Mucosa of stomach (tissue), 1 donor: Measurements from ENCODE around the gene PTPRD.

ENCODE experiments used
- H3K27me3 ChIP-seq: one replicate; pipeline ENCODE4 v1.7.0; 2013; ENCODE audit warnings: mild to moderate bottlenecking, low read length; ENCODE audit not compliant: control insufficient read depth, insufficient read depth
- H3K36me3 ChIP-seq: one replicate; pipeline ENCODE4 v1.7.0; 2013; ENCODE audit warnings: low read length; ENCODE audit not compliant: control insufficient read depth, insufficient read depth
- H3K4me1 ChIP-seq: one replicate; pipeline ENCODE4 v1.7.0; 2013; ENCODE audit warnings: mild to moderate bottlenecking, low read length; ENCODE audit not compliant: control insufficient read depth, insufficient read depth
- H3K4me3 ChIP-seq: one replicate; pipeline ENCODE4 v1.7.0; 2013; ENCODE audit warnings: low read length
- H3K9ac ChIP-seq: one replicate; pipeline ENCODE4 v1.7.0; 2013; ENCODE audit warnings: mild to moderate bottlenecking, low read length, moderate library complexity
- H3K9me3 ChIP-seq: one replicate; pipeline ENCODE4 v1.7.0; 2013; ENCODE audit warnings: mild to moderate bottlenecking, low read length, moderate library complexity; ENCODE audit not compliant: control insufficient read depth
- donor health status: Pancreatic carcinoma.

Gene PTPRD

GRCh38 chr9:9817176-9817575, 795.6 kb downstream of the PTPRD start:
- H3K4me1 ChIP-seq: no peaks in the 10 kb centered on the region
- no peak overlapping the region for H3K4me3 ChIP-seq
- H3K36me3 ChIP-seq: no peaks in the 10 kb centered on the region
- H3K9me3 ChIP-seq: no peaks in the 10 kb centered on the region
- no peaks in the 10 kb centered on the region for H3K27me3 ChIP-seq
- H3K9ac ChIP-seq: no peak overlapping the region

GRCh38 chr9:9804109-9804508, 808.7 kb downstream of the PTPRD start:
- Histone ChIP-seq H3K27me3 (no peaks in the 10 kb centered on the region), H3K9ac (no peak overlapping the region), H3K36me3 (no peaks in the 10 kb centered on the region), H3K4me1 (no peaks in the 10 kb centered on the region), H3K9me3 (no peaks in the 10 kb centered on the region), H3K4me3 (no peak overlapping the region)

- H3K4me3 ChIP-seq: no peak overlapping the region
- H3K9me3 ChIP-seq: no peaks in the 10 kb centered on the region
- no peaks in the 10 kb centered on the region for H3K36me3 ChIP-seq
- H3K4me1 ChIP-seq: no peaks in the 10 kb centered on the region
- no peak overlapping the region for H3K9ac ChIP-seq
- no peaks in the 10 kb centered on the region for H3K27me3 ChIP-seq
Observed at GRCh38 chr9:9799287-9799686, 813.5 kb downstream of the PTPRD start.

- no peak overlapping the region for H3K9ac ChIP-seq
- H3K9me3 ChIP-seq: no peaks in the 10 kb centered on the region
- H3K4me1 ChIP-seq: no peaks in the 10 kb centered on the region
- H3K27me3 ChIP-seq: no peaks in the 10 kb centered on the region
- no peaks in the 10 kb centered on the region for H3K36me3 ChIP-seq
- H3K4me3 ChIP-seq: no peak overlapping the region
Observed at GRCh38 chr9:9792144-9792857, 820.5 kb downstream of the PTPRD start.

- Histone ChIP-seq H3K36me3 (no peaks in the 10 kb centered on the region), H3K9me3 (no peaks in the 10 kb centered on the region), H3K4me1 (no peaks in the 10 kb centered on the region), H3K9ac (no peak overlapping the region), H3K27me3 (no peaks in the 10 kb centered on the region), H3K4me3 (no peak overlapping the region)
Observed at GRCh38 chr9:9791611-9792010, 821.2 kb downstream of the PTPRD start.

GRCh38 chr9:9790216-9790872, 822.5 kb downstream of the PTPRD start:
- no peak overlapping the region for H3K4me3 ChIP-seq
- no peaks in the 10 kb centered on the region for H3K27me3 ChIP-seq
- no peak overlapping the region for H3K9ac ChIP-seq
- H3K36me3 ChIP-seq: no peaks in the 10 kb centered on the region
- H3K9me3 ChIP-seq: no peaks in the 10 kb centered on the region
- no peaks in the 10 kb centered on the region for H3K4me1 ChIP-seq

GRCh38 chr9:9783711-9784110, 829.1 kb downstream of the PTPRD start:
- no peaks in the 10 kb centered on the region for H3K4me1 ChIP-seq
- H3K4me3 ChIP-seq: no peak overlapping the region
- H3K9ac ChIP-seq: no peak overlapping the region
- no peaks in the 10 kb centered on the region for H3K27me3 ChIP-seq
- no peaks in the 10 kb centered on the region for H3K9me3 ChIP-seq
- H3K36me3 ChIP-seq: no peaks in the 10 kb centered on the region

GRCh38 chr9:9783211-9783610, 829.6 kb downstream of the PTPRD start:
- Histone ChIP-seq H3K9ac (no peak overlapping the region), H3K27me3 (no peaks in the 10 kb centered on the region), H3K36me3 (no peaks in the 10 kb centered on the region), H3K4me1 (no peaks in the 10 kb centered on the region), H3K4me3 (no peak overlapping the region), H3K9me3 (no peaks in the 10 kb centered on the region)

- Histone ChIP-seq H3K4me3 (no peak overlapping the region), H3K36me3 (no peaks in the 10 kb centered on the region), H3K4me1 (no peaks in the 10 kb centered on the region), H3K27me3 (no peaks in the 10 kb centered on the region), H3K9me3 (no peaks in the 10 kb centered on the region), H3K9ac (no peak overlapping the region)
Observed at GRCh38 chr9:9778293-9778692, 834.5 kb downstream of the PTPRD start.

GRCh38 chr9:9774471-9774870, 838.3 kb downstream of the PTPRD start:
- Histone ChIP-seq H3K36me3 (no peaks in the 10 kb centered on the region), H3K4me1 (no peaks in the 10 kb centered on the region), H3K9ac (no peak overlapping the region), H3K27me3 (no peaks in the 10 kb centered on the region), H3K9me3 (no peaks in the 10 kb centered on the region), H3K4me3 (no peak overlapping the region)

- H3K27me3 ChIP-seq: no peaks in the 10 kb centered on the region
- no peaks in the 10 kb centered on the region for H3K4me1 ChIP-seq
- no peaks in the 10 kb centered on the region for H3K36me3 ChIP-seq
- H3K9me3 ChIP-seq: no peaks in the 10 kb centered on the region
- H3K9ac ChIP-seq: no peak overlapping the region
- no peak overlapping the region for H3K4me3 ChIP-seq
Observed at GRCh38 chr9:9771314-9771713, 841.5 kb downstream of the PTPRD start.

GRCh38 chr9:9764821-9765220, 848.0 kb downstream of the PTPRD start:
- Histone ChIP-seq H3K9ac (no peak overlapping the region), H3K27me3 (no peaks in the 10 kb centered on the region), H3K9me3 (no peaks in the 10 kb centered on the region), H3K36me3 (no peaks in the 10 kb centered on the region), H3K4me1 (no peaks in the 10 kb centered on the region), H3K4me3 (no peak overlapping the region)
